Activated naive CD8-positive, alpha-beta T cell treated with anti-CD3 and anti-CD28 coated beads for 36 hours (primary cell): Measurements from ENCODE around the gene ALDH2. TPM values are rescaled to one million over a fixed set of nuclear protein-coding genes. Genes with fewer than 3 reads are reported as not detected.
"Not testable (repeated sequence)": the region's sequence is repeated elsewhere in the genome, so short reads cannot be mapped to it uniquely, and the experiment has no call there.

ENCODE experiments used
- DNase-seq: peaks from one replicate; pipeline ENCODE4 v3.0.0; 2021
- H3K27ac Mint-ChIP-seq: one replicate; pipeline ENCODE4 v1.8.0; 2022; ENCODE audit warnings: mild to moderate bottlenecking, moderate library complexity, mixed read lengths
- H3K27me3 Mint-ChIP-seq: one replicate; pipeline ENCODE4 v1.8.0; 2022; ENCODE audit warnings: mild to moderate bottlenecking, mixed read lengths
- H3K36me3 Mint-ChIP-seq: one replicate; pipeline ENCODE4 v1.8.0; 2021; ENCODE audit warnings: mild to moderate bottlenecking, mixed read lengths
- H3K4me1 Mint-ChIP-seq: one replicate; pipeline ENCODE4 v1.8.0; 2021; ENCODE audit warnings: mixed read lengths
- H3K4me3 Mint-ChIP-seq: one replicate; pipeline ENCODE4 v1.8.0; 2022; ENCODE audit warnings: mild to moderate bottlenecking, moderate library complexity, mixed read lengths
- H3K9me3 Mint-ChIP-seq: one replicate; pipeline ENCODE4 v1.8.0; 2022; ENCODE audit warnings: mixed read lengths
- total RNA-seq, 2 experiments: library from RNA; stranded (reverse); gene quantifications; one replicate each; pipeline ENCODE4 v1.2.3, GENCODE V29; 2021

ALDH2 gene
- total RNA-seq, 2 experiments from 2014 or later: 1.4 to 1.6 TPM

- Mint-ChIP-seq H3K27me3 (peaks cover 8% of the 10 kb centered on the region), H3K9me3 (no peaks in the 10 kb centered on the region), H3K27ac (no peak overlapping the region), H3K36me3 (no peaks in the 10 kb centered on the region), H3K4me3 (no peak overlapping the region), H3K4me1 (no peaks in the 10 kb centered on the region)
- no peak for DNase-seq
These were observed 56.2 kb downstream of the ALDH2 start for GRCh38 chr12:111822886-111823285.

- H3K4me1 Mint-ChIP-seq: no peaks in the 10 kb centered on the region
- no peaks in the 10 kb centered on the region for H3K9me3 Mint-ChIP-seq
- H3K27me3 Mint-ChIP-seq: peaks cover 8% of the 10 kb centered on the region
- no peaks in the 10 kb centered on the region for H3K36me3 Mint-ChIP-seq
- no peak for DNase-seq
- H3K4me3 Mint-ChIP-seq: no peak overlapping the region
- no peak overlapping the region for H3K27ac Mint-ChIP-seq
These were observed 57.2 kb downstream of the ALDH2 start for GRCh38 chr12:111823891-111824290.

- not testable (repeated sequence) for DNase-seq, H3K36me3 Mint-ChIP-seq, H3K9me3 Mint-ChIP-seq, H3K4me3 Mint-ChIP-seq, H3K4me1 Mint-ChIP-seq, H3K27me3 Mint-ChIP-seq, H3K27ac Mint-ChIP-seq
These were observed 57.6 kb downstream of the ALDH2 start for GRCh38 chr12:111824312-111824711.

GRCh38 chr12:111825509-111825908 lies 58.8 kb downstream of the ALDH2 start:
- H3K4me3 Mint-ChIP-seq: no peak overlapping the region
- no peaks in the 10 kb centered on the region for H3K9me3 Mint-ChIP-seq
- H3K27me3 Mint-ChIP-seq: peaks cover 8% of the 10 kb centered on the region
- H3K4me1 Mint-ChIP-seq: no peaks in the 10 kb centered on the region
- no peak overlapping the region for H3K27ac Mint-ChIP-seq
- no peaks in the 10 kb centered on the region for H3K36me3 Mint-ChIP-seq
- DNase-seq: no peak

- no peaks in the 10 kb centered on the region for H3K4me1 Mint-ChIP-seq
- no peak for DNase-seq
These were observed 59.6 kb downstream of the ALDH2 start for GRCh38 chr12:111826316-111826715.

GRCh38 chr12:111826992-111827391 lies 60.3 kb downstream of the ALDH2 start:
- Mint-ChIP-seq H3K4me1 (no peaks in the 10 kb centered on the region), H3K27ac (no peak overlapping the region), H3K9me3 (no peaks in the 10 kb centered on the region), H3K27me3 (peaks cover 5% of the 10 kb centered on the region), H3K36me3 (no peaks in the 10 kb centered on the region), H3K4me3 (no peak overlapping the region)
- no peak for DNase-seq

More at GRCh38 chr12:111826316-111826715, 59.6 kb downstream of the ALDH2 start:
- Mint-ChIP-seq H3K27me3 (peaks cover 5% of the 10 kb centered on the region), H3K4me3 (no peak overlapping the region), H3K9me3 (no peaks in the 10 kb centered on the region), H3K27ac (no peak overlapping the region), H3K36me3 (no peaks in the 10 kb centered on the region)

- no peak for DNase-seq
- Mint-ChIP-seq H3K4me1 (no peaks in the 10 kb centered on the region), H3K9me3 (peaks cover 4% of the 10 kb centered on the region), H3K27me3 (peaks cover 5% of the 10 kb centered on the region), H3K4me3 (no peak overlapping the region), H3K36me3 (no peaks in the 10 kb centered on the region), H3K27ac (no peak overlapping the region)
These were observed 61.2 kb downstream of the ALDH2 start for GRCh38 chr12:111827907-111828306.

- Mint-ChIP-seq H3K27me3 (no peaks in the 10 kb centered on the region), H3K4me1 (no peaks in the 10 kb centered on the region), H3K27ac (no peak overlapping the region), H3K9me3 (peaks cover 5% of the 10 kb centered on the region), H3K36me3 (no peaks in the 10 kb centered on the region), H3K4me3 (no peak overlapping the region)
- no peak for DNase-seq
These were observed 61.7 kb downstream of the ALDH2 start for GRCh38 chr12:111828338-111828979.

GRCh38 chr12:111829635-111830034 lies 62.9 kb downstream of the ALDH2 start:
- not testable (repeated sequence) for H3K4me1 Mint-ChIP-seq, H3K4me3 Mint-ChIP-seq, DNase-seq, H3K36me3 Mint-ChIP-seq, H3K27me3 Mint-ChIP-seq, H3K9me3 Mint-ChIP-seq, H3K27ac Mint-ChIP-seq

GRCh38 chr12:111834740-111835386 lies 68.1 kb downstream of the ALDH2 start:
- peaks cover 18% of the 10 kb centered on the region for H3K4me1 Mint-ChIP-seq
- not testable (repeated sequence) for H3K9me3 Mint-ChIP-seq, H3K27ac Mint-ChIP-seq, H3K4me3 Mint-ChIP-seq, H3K27me3 Mint-ChIP-seq, DNase-seq
- peaks cover 15% of the 10 kb centered on the region for H3K36me3 Mint-ChIP-seq

- not testable (repeated sequence) for H3K4me3 Mint-ChIP-seq
These were observed 68.9 kb downstream of the ALDH2 start for GRCh38 chr12:111835531-111836181.

GRCh38 chr12:111838353-111838752 lies 71.6 kb downstream of the ALDH2 start:
- Mint-ChIP-seq H3K4me1 (peaks cover 27% of the 10 kb centered on the region), H3K36me3 (peaks cover 37% of the 10 kb centered on the region), H3K27me3 (no peaks in the 10 kb centered on the region), H3K9me3 (peaks cover 2% of the 10 kb centered on the region), H3K4me3 (no peak overlapping the region), H3K27ac (peak overlapping the region; percentile 66)
- no peak for DNase-seq

More at GRCh38 chr12:111835531-111836181, 68.9 kb downstream of the ALDH2 start:
- not testable (repeated sequence) for H3K27me3 Mint-ChIP-seq, H3K27ac Mint-ChIP-seq, DNase-seq, H3K9me3 Mint-ChIP-seq
- H3K36me3 Mint-ChIP-seq: peaks cover 23% of the 10 kb centered on the region
- H3K4me1 Mint-ChIP-seq: peaks cover 26% of the 10 kb centered on the region

GRCh38 chr12:111840807-111841206 lies 74.1 kb downstream of the ALDH2 start:
- H3K27ac Mint-ChIP-seq: peak overlapping the region; percentile 98
- H3K4me3 Mint-ChIP-seq: peak overlapping the region; percentile 96
- no peaks in the 10 kb centered on the region for H3K9me3 Mint-ChIP-seq
- no peak for DNase-seq
- peaks cover 50% of the 10 kb centered on the region for H3K36me3 Mint-ChIP-seq
- peaks cover 33% of the 10 kb centered on the region for H3K4me1 Mint-ChIP-seq
- no peaks in the 10 kb centered on the region for H3K27me3 Mint-ChIP-seq

- peaks cover 50% of the 10 kb centered on the region for H3K36me3 Mint-ChIP-seq
- peaks cover 35% of the 10 kb centered on the region for H3K4me1 Mint-ChIP-seq
These were observed 74.6 kb downstream of the ALDH2 start for GRCh38 chr12:111841236-111841749.

GRCh38 chr12:111841750-111842555 lies 75.2 kb downstream of the ALDH2 start, which contains the start of gene MAPKAPK5:
MAPKAPK5 (plus strand) TSS chr12:111842228; CDS start chr12:111842734, 506 bp downstream.
- peak within 1 kb of the TSS; percentile 98 for H3K27ac Mint-ChIP-seq
- no peaks in the 10 kb centered on the region for H3K9me3 Mint-ChIP-seq
- no peaks in the 10 kb centered on the region for H3K27me3 Mint-ChIP-seq
- peak within 1 kb of the TSS; percentile 96 for H3K4me3 Mint-ChIP-seq
- H3K36me3 Mint-ChIP-seq: peaks cover 54% of the 10 kb centered on the region
- DNase-seq: peak; percentile 97
- peaks cover 31% of the 10 kb centered on the region for H3K4me1 Mint-ChIP-seq

More at GRCh38 chr12:111841236-111841749, 74.6 kb downstream of the ALDH2 start:
- Mint-ChIP-seq H3K9me3 (no peaks in the 10 kb centered on the region), H3K27ac (peak overlapping the region; percentile 98), H3K27me3 (no peaks in the 10 kb centered on the region), H3K4me3 (peak overlapping the region; percentile 96)
- no peak for DNase-seq
